Astrocyte (in vitro differentiated cells and primary cell): Measurements from ENCODE around the gene IGSF3. TPM values are rescaled to one million over a fixed set of nuclear protein-coding genes. Genes with fewer than 3 reads are reported as not detected.

Experiments
- DNase-seq: peaks from one replicate; pipeline ENCODE4 v3.0.0-alpha.2; 2010; ENCODE audit warnings: low read depth
- FAIRE-seq: peaks from 2 replicates; lab custom pipeline; 2011; peaks lifted over from hg19 to GRCh38; lab: Jason Lieb, UNC
- H2AFZ ChIP-seq: 2 replicates; pipeline ENCODE4 v1.6.0; 2012; ENCODE audit warnings: low read depth, low read length, inconsistent platforms
- H3K27ac ChIP-seq: 2 replicates; pipeline ENCODE4 v1.5.1; 2011; ENCODE audit warnings: low read depth, low read length, inconsistent platforms
- H3K27me3 ChIP-seq: 2 replicates; pipeline ENCODE4 v1.6.0; 2011; ENCODE audit warnings: low read length, inconsistent platforms; ENCODE audit not compliant: insufficient read depth
- H3K36me3 ChIP-seq: 2 replicates; pipeline ENCODE4 v1.5.1; 2011; ENCODE audit warnings: low read length, inconsistent platforms; ENCODE audit not compliant: insufficient read depth
- H3K4me1 ChIP-seq: 2 replicates; pipeline ENCODE4 v1.5.1; 2011; ENCODE audit warnings: low read length, inconsistent platforms; ENCODE audit not compliant: insufficient read depth
- H3K4me2 ChIP-seq: 2 replicates; pipeline ENCODE4 v1.6.0; 2012; ENCODE audit warnings: low read length, inconsistent platforms
- H3K4me3 ChIP-seq: 2 replicates; pipeline ENCODE4 v1.5.1; 2011; ENCODE audit warnings: low read depth, mild to moderate bottlenecking, low read length, inconsistent platforms; ENCODE audit not compliant: insufficient read depth
- H3K79me2 ChIP-seq: 2 replicates; pipeline ENCODE4 v1.6.0; 2012; ENCODE audit warnings: mild to moderate bottlenecking, low read length, inconsistent platforms; ENCODE audit not compliant: insufficient read depth
- H3K9ac ChIP-seq: 2 replicates; pipeline ENCODE4 v1.6.0; 2012; ENCODE audit warnings: mild to moderate bottlenecking, low read length, inconsistent platforms
- H3K9me3 ChIP-seq: 2 replicates; pipeline ENCODE4 v1.5.1; 2012; ENCODE audit warnings: low read depth, mild to moderate bottlenecking, low read length, inconsistent platforms; ENCODE audit not compliant: insufficient read depth
- H4K20me1 ChIP-seq: 2 replicates; pipeline ENCODE4 v1.6.0; 2012; ENCODE audit warnings: low read length, inconsistent platforms; ENCODE audit not compliant: insufficient read depth
- H3K27ac Mint-ChIP-seq: one replicate; pipeline ENCODE4 v1.8.0; 2021; ENCODE audit warnings: mild to moderate bottlenecking, mixed read lengths; ENCODE audit not compliant: unreplicated experiment
- H3K27me3 Mint-ChIP-seq: one replicate; pipeline ENCODE4 v1.8.0; 2021; ENCODE audit warnings: low read depth, mixed read lengths; ENCODE audit not compliant: unreplicated experiment
- H3K36me3 Mint-ChIP-seq: one replicate; pipeline ENCODE4 v1.8.0; 2021; ENCODE audit warnings: low read depth, mixed read lengths; ENCODE audit not compliant: unreplicated experiment
- H3K4me1 Mint-ChIP-seq: one replicate; pipeline ENCODE4 v1.8.0; 2021; ENCODE audit warnings: low read depth, mixed read lengths; ENCODE audit not compliant: unreplicated experiment
- H3K4me3 Mint-ChIP-seq: one replicate; pipeline ENCODE4 v1.8.0; 2021; ENCODE audit warnings: mild to moderate bottlenecking, moderate library complexity, mixed read lengths; ENCODE audit not compliant: unreplicated experiment
- H3K9me3 Mint-ChIP-seq: one replicate; pipeline ENCODE4 v1.8.0; 2021; ENCODE audit warnings: mild to moderate bottlenecking, mixed read lengths; ENCODE audit not compliant: unreplicated experiment
- EZH2 ChIP-seq: IDR thresholded peaks from 2 replicates; pipeline ENCODE4 v1.6.1; 2012; ENCODE audit warnings: mild to moderate bottlenecking, low read length, inconsistent platforms; ENCODE audit not compliant: insufficient read depth
- total RNA-seq: library from RNA; stranded (reverse); gene quantifications from 2 replicates; pipeline ENCODE4 v1.2.1, GENCODE V29; 2021
- TF ChIP-seq, protein P1 (sequence below): IDR thresholded peaks from 2 replicates; pipeline ENCODE4 v1.5.1; 2011; ENCODE audit warnings: low read depth, mild to moderate bottlenecking, inconsistent platforms, low read length, moderate library complexity; ENCODE audit not compliant: insufficient read depth

IGSF3 gene
- total RNA-seq, 1 donor from 2014 or later, result 11.7 TPM

DNA sequence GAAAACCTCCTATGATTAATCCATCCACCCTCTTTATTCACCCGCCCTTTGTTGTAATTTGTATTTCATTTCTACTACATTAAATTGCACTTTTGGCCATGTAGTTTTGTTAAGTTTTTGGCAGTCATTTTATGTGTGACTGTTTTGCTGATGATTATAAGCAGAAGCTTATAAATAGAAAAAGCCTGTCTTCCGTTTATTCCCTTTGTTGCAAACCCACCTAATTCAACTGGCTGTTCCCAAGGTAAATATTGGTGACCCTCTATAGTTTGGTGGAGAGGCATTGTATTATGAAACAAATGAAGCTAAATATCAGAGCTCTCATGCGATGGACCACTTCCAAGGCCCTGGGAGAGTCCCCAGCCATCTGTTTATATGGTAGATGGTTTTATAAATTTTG lies 36.7 kb upstream of the IGSF3 start:
- DNase-seq, result no peak
- H3K9me3 ChIP-seq, result no peaks in the 10 kb centered on the region
- Mint-ChIP-seq H3K36me3 (no peaks in the 10 kb centered on the region), H3K4me1 (peaks cover 3% of the 10 kb centered on the region), H3K4me3 (no peak overlapping the region), H3K27ac (no peak overlapping the region), H3K9me3 (peaks cover 3% of the 10 kb centered on the region), H3K27me3 (peaks cover 15% of the 10 kb centered on the region)
- H3K79me2 ChIP-seq, result no peaks in the 10 kb centered on the region
- no peaks in the 10 kb centered on the region for H3K4me1 ChIP-seq
- H2AFZ ChIP-seq, result no peak overlapping the region
- H3K27me3 ChIP-seq, result peaks cover 12% of the 10 kb centered on the region
- no peak overlapping the region for H3K27ac ChIP-seq
- no peak overlapping the region for H3K9ac ChIP-seq
- H4K20me1 ChIP-seq, result no peaks in the 10 kb centered on the region
- TF ChIP-seq, protein P1, sequence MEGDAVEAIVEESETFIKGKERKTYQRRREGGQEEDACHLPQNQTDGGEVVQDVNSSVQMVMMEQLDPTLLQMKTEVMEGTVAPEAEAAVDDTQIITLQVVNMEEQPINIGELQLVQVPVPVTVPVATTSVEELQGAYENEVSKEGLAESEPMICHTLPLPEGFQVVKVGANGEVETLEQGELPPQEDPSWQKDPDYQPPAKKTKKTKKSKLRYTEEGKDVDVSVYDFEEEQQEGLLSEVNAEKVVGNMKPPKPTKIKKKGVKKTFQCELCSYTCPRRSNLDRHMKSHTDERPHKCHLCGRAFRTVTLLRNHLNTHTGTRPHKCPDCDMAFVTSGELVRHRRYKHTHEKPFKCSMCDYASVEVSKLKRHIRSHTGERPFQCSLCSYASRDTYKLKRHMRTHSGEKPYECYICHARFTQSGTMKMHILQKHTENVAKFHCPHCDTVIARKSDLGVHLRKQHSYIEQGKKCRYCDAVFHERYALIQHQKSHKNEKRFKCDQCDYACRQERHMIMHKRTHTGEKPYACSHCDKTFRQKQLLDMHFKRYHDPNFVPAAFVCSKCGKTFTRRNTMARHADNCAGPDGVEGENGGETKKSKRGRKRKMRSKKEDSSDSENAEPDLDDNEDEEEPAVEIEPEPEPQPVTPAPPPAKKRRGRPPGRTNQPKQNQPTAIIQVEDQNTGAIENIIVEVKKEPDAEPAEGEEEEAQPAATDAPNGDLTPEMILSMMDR, result no peak
- TF ChIP-seq EZH2, result no peak
- no peak overlapping the region for H3K4me3 ChIP-seq
- no peaks in the 10 kb centered on the region for H3K36me3 ChIP-seq
- no peak overlapping the region for H3K4me2 ChIP-seq
- FAIRE-seq, result no peak

DNA sequence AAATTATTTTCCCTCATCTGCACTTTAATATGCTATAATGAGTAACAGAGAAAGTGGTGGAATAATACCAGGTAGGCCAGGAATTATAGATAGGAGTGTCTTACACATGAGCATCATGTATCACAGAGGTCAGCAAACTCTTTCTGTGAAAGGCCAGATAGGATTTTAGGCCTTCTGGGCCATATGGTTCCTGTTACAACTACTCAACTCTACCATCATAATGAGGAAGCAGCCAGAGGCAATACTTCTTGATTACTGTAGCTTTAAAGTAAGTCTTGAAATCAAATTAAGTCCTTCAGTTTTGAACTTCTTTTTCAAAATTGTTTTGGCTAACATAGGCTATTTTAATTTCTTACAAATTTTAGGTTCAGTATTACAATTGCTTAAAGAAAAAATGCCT lies 32.1 kb upstream of the IGSF3 start:
- H3K9me3 Mint-ChIP-seq, result peaks cover 3% of the 10 kb centered on the region
- Histone ChIP-seq H3K4me1 (no peaks in the 10 kb centered on the region), H3K9ac (no peak overlapping the region), H3K9me3 (no peaks in the 10 kb centered on the region), H3K79me2 (no peaks in the 10 kb centered on the region), H3K36me3 (no peaks in the 10 kb centered on the region), H3K4me3 (no peak overlapping the region), H3K4me2 (no peak overlapping the region), H4K20me1 (no peaks in the 10 kb centered on the region), H3K27ac (no peak overlapping the region), H2AFZ (no peak overlapping the region), H3K27me3 (peaks cover 5% of the 10 kb centered on the region)
- TF ChIP-seq, protein P1, result no peak
- TF ChIP-seq EZH2, result no peak
- H3K4me3 Mint-ChIP-seq, result no peak overlapping the region
- no peaks in the 10 kb centered on the region for H3K27me3 Mint-ChIP-seq
- peaks cover 4% of the 10 kb centered on the region for H3K4me1 Mint-ChIP-seq
- no peaks in the 10 kb centered on the region for H3K36me3 Mint-ChIP-seq
- H3K27ac Mint-ChIP-seq, result no peak overlapping the region
- DNase-seq (no peak), FAIRE-seq (no peak)

DNA sequence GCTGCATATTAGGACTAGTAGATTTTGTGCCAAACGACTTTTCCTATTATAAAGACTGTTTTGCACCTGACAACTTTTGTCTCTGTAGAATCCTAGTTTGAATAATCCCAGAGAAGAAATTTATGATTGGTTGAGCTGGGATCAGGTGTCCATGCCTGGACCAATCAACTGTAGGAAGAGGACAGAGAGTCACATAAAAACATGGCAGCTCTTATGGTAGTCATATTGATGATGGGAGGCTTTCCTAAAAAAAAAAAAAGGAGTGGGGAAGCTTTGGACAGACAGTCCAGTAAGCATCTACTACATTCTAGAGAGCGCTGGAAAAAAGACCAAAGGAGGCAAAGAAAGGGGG lies 30.7 kb upstream of the IGSF3 start:
- Histone ChIP-seq H3K4me2 (no peak overlapping the region), H3K9me3 (no peaks in the 10 kb centered on the region), H3K4me1 (no peaks in the 10 kb centered on the region), H4K20me1 (no peaks in the 10 kb centered on the region), H3K27me3 (no peaks in the 10 kb centered on the region), H2AFZ (no peak overlapping the region), H3K27ac (no peak overlapping the region), H3K79me2 (no peaks in the 10 kb centered on the region), H3K36me3 (no peaks in the 10 kb centered on the region), H3K9ac (no peak overlapping the region), H3K4me3 (no peak overlapping the region)
- Mint-ChIP-seq H3K4me1 (peaks cover 3% of the 10 kb centered on the region), H3K9me3 (peaks cover 3% of the 10 kb centered on the region), H3K4me3 (no peak overlapping the region), H3K36me3 (no peaks in the 10 kb centered on the region), H3K27me3 (no peaks in the 10 kb centered on the region), H3K27ac (no peak overlapping the region)
- TF ChIP-seq, protein P1, result no peak
- TF ChIP-seq EZH2, result no peak
- no peak for DNase-seq
- no peak for FAIRE-seq
